MCF 10A (cell line): ENCODE data around the gene PTGIS. TPM values are rescaled to one million over a fixed set of nuclear protein-coding genes. Genes with fewer than 3 reads are reported as not detected.

Experiments used
- BruUV-seq: library from RNA; stranded (reverse); fragments of 400-500 nt; replicated peaks from 2 replicates; lab custom pipeline; 2021; lab: Mats Ljungman, UMichigan
- CTCF ChIA-PET: fragments of 300-600 bp; sonication (Branson Sonifier 250); formaldehyde crosslinking; extraction: SDS; loops from one replicate; lab custom pipeline; 2021; ENCODE audit warnings: antibody characterized with exemption, inconsistent platforms; lab: Yijun Ruan, JAX
- POLR2A ChIA-PET: fragments of 300-600, 350-650 bp; sonication (Branson Sonifier 250); formaldehyde crosslinking; extraction: SDS; loops from one replicate; lab custom pipeline; 2020; ENCODE audit warnings: antibody characterized with exemption, inconsistent platforms; lab: Yijun Ruan, JAX
- DNase-seq: peaks from one replicate; pipeline ENCODE4 v3.0.0-alpha.2; 2018; ENCODE audit not compliant: unreplicated experiment
- H3K27ac Mint-ChIP-seq: one replicate; pipeline ENCODE4 v1.8.0; 2022; ENCODE audit warnings: mild to moderate bottlenecking, low read depth, mixed read lengths; ENCODE audit not compliant: unreplicated experiment
- H3K27me3 Mint-ChIP-seq: one replicate; pipeline ENCODE4 v1.8.0; 2022; ENCODE audit warnings: mixed read lengths; ENCODE audit not compliant: insufficient read depth, unreplicated experiment
- H3K36me3 Mint-ChIP-seq: one replicate; pipeline ENCODE4 v1.8.0; 2022; ENCODE audit warnings: mild to moderate bottlenecking, moderate library complexity, mixed read lengths; ENCODE audit not compliant: insufficient read depth, unreplicated experiment
- H3K4me1 Mint-ChIP-seq: one replicate; pipeline ENCODE4 v1.8.0; 2022; ENCODE audit warnings: mixed read lengths; ENCODE audit not compliant: insufficient read depth, unreplicated experiment
- H3K4me3 Mint-ChIP-seq: one replicate; pipeline ENCODE4 v1.8.0; 2022; ENCODE audit warnings: mild to moderate bottlenecking, moderate library complexity, mixed read lengths; ENCODE audit not compliant: unreplicated experiment
- H3K9me3 Mint-ChIP-seq: one replicate; pipeline ENCODE4 v1.8.0; 2022; ENCODE audit warnings: mixed read lengths; ENCODE audit not compliant: unreplicated experiment
- intact Hi-C: fragments of 100-400 bp; cut with micrococcal nuclease; formaldehyde crosslinking; loops from 2 replicates; pipeline ENCODE4 v1.14.1; 2022
- total RNA-seq: library from RNA; stranded (reverse); gene quantifications from 2 replicates; pipeline ENCODE4 v1.2.3, GENCODE V29; 2022
- TF ChIP-seq, protein P1 (sequence below): fragments of 200-600 bp; IDR thresholded peaks from one replicate; pipeline ENCODE4 v1.8.0; 2022; ENCODE audit warnings: antibody characterized with exemption, mild to moderate bottlenecking; ENCODE audit not compliant: unreplicated experiment

Gene PTGIS
- total RNA-seq, 1 experiment from 2014 or later, result not detected

DNA sequence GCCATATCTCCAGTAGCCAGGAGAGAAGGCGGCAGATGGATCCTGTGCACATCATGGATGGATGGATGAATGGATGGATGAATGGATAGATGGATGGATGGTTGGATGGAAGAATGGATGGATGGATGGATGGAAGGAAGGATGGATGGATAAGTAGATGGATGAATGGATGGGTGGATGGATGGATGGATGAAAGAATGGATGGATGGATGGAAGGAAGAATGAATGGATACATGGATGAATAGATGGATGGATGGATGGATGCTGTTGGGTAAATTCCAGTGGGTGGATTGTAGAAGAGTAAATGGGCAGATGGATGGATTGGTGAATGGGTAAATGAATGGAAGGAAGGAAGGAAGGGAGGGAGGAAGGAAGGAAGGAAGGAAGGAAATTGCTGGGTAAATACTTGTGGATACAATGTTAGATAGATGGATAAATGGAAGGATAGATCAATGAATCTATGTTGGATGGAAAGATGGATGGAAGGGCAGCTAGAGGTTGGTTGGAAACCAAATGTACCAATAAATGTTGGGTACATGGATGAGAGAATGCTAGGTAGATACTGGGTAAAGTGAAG, 19.5 kb downstream of the PTGIS start:
- TF ChIP-seq, protein P1, sequence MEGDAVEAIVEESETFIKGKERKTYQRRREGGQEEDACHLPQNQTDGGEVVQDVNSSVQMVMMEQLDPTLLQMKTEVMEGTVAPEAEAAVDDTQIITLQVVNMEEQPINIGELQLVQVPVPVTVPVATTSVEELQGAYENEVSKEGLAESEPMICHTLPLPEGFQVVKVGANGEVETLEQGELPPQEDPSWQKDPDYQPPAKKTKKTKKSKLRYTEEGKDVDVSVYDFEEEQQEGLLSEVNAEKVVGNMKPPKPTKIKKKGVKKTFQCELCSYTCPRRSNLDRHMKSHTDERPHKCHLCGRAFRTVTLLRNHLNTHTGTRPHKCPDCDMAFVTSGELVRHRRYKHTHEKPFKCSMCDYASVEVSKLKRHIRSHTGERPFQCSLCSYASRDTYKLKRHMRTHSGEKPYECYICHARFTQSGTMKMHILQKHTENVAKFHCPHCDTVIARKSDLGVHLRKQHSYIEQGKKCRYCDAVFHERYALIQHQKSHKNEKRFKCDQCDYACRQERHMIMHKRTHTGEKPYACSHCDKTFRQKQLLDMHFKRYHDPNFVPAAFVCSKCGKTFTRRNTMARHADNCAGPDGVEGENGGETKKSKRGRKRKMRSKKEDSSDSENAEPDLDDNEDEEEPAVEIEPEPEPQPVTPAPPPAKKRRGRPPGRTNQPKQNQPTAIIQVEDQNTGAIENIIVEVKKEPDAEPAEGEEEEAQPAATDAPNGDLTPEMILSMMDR, result no peak
- intact Hi-C loops, result no loop called here
- CTCF ChIA-PET, result interaction anchor here (23.9 kb wide), 1 partner anchor 58 kb away, joined by 411 read pairs; no protein-coding TSS in a partner anchor
- H3K9me3 Mint-ChIP-seq, result peaks cover 6% of the 10 kb centered on the region
- BruUV-seq, result no TSS peak
- H3K4me1 Mint-ChIP-seq, result no peaks in the 10 kb centered on the region
- no peaks in the 10 kb centered on the region for H3K36me3 Mint-ChIP-seq
- H3K27me3 Mint-ChIP-seq, result no peaks in the 10 kb centered on the region
- DNase-seq, result no peak
- H3K4me3 Mint-ChIP-seq, result no peak overlapping the region
- no peak overlapping the region for H3K27ac Mint-ChIP-seq
- POLR2A ChIA-PET, result no interaction called here

DNA sequence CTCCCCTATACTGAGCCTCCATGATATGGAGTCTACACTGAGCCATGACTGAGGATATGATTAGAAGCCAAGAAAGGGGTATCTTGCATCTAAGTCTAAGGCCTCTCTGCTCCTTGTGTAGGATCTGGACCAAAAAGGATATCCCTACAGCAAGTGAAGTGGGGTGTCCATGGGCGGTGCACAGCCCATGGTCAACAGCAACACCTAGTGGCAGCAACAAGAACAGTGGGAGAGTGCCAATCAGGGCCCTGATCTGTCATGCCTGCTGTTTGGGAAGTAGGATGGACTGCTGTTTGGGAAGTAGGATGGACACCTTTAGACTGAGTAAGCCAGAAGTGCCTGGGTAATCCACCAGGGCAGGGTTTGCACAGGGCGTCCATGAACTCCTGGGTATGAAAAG, 22.4 kb downstream of the PTGIS start:
- no TSS peak for BruUV-seq
- no peaks in the 10 kb centered on the region for H3K36me3 Mint-ChIP-seq
- H3K9me3 Mint-ChIP-seq, result peaks cover 6% of the 10 kb centered on the region
- H3K27ac Mint-ChIP-seq, result no peak overlapping the region
- intact Hi-C loops, result no loop called here
- ChIA-PET CTCF (interaction anchor here (0.5 to 23.9 kb wide), 9 partner anchors 12 to 389 kb away, joined by 3 to 411 read pairs (median 3); no protein-coding TSS in a partner anchor), POLR2A (interaction anchor here (1.0 kb wide), 1 partner anchor 304 kb away, joined by 3 read pairs; no protein-coding TSS in a partner anchor)
- no peak for DNase-seq
- no peaks in the 10 kb centered on the region for H3K27me3 Mint-ChIP-seq
- TF ChIP-seq, protein P1, result no peak
- H3K4me1 Mint-ChIP-seq, result no peaks in the 10 kb centered on the region
- no peak overlapping the region for H3K4me3 Mint-ChIP-seq

DNA sequence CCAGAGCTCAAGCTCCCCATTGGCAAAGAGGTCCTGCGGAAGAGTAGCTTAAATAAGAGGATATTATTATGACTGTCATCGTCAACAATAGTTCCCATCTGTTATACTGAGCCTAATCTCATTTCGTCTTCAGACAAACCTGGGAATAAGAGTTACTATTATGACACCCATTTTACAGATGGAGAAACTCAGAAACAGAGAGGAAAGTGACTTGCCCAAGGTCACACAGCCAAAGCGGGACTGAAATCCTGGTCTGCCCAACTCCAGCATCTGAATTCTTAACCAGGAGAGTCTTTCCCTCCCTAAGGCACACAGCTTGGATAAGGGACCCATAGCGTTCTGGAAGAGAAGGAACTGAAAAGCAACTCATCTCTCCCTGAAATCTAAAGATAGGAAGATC, 23.4 kb downstream of the PTGIS start:
- no TSS peak for BruUV-seq
- H3K27me3 Mint-ChIP-seq, result no peaks in the 10 kb centered on the region
- POLR2A ChIA-PET, result interaction anchor here (1.0 kb wide), 1 partner anchor 305 kb away, joined by 3 read pairs; no protein-coding TSS in a partner anchor
- H3K9me3 Mint-ChIP-seq, result peaks cover 6% of the 10 kb centered on the region
- TF ChIP-seq, protein P1, result no peak
- H3K36me3 Mint-ChIP-seq, result no peaks in the 10 kb centered on the region
- intact Hi-C loops, result no loop called here
- CTCF ChIA-PET, result interaction anchor here (0.6 to 23.9 kb wide), 12 partner anchors 11 to 318 kb away, joined by 3 to 411 read pairs (median 4); no protein-coding TSS in a partner anchor
- no peak overlapping the region for H3K4me3 Mint-ChIP-seq
- no peak for DNase-seq
- H3K27ac Mint-ChIP-seq, result no peak overlapping the region
- H3K4me1 Mint-ChIP-seq, result no peaks in the 10 kb centered on the region

DNA sequence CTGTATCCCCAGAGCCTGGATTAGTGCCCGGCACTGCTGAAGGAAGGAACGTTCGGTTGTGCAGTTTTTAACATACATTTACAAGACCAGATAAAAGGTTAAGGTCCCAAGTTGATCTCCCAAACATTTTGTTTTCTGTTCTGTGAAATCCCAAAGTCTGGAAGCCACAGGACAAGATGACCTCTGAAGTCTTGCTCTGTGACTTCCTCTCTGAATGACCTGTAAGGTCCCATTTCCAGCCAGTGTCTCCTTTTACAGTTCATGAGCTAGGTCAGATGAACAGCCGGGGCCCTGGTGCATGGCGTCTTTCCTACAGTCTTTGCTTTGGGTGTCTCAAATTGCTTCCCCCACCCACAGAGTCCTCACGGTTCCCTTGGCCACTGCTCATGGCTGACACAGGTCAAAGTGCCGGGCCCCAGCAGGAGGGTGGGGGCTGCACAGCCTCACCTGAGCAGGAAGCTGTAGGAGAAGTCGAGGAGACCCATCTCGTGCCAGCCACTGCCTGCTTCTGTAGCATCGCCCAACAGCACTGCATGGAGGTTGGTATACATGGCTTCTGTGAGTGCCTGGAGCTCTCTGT, 24.0 kb downstream of the PTGIS start:
- no TSS peak for BruUV-seq
- Mint-ChIP-seq H3K4me3 (no peak overlapping the region), H3K27ac (no peak overlapping the region), H3K4me1 (no peaks in the 10 kb centered on the region), H3K27me3 (no peaks in the 10 kb centered on the region), H3K36me3 (no peaks in the 10 kb centered on the region), H3K9me3 (peaks cover 6% of the 10 kb centered on the region)
- ChIA-PET CTCF (interaction anchor here (0.6 to 23.9 kb wide), 13 partner anchors 9 to 354 kb away, joined by 3 to 411 read pairs (median 4); no protein-coding TSS in a partner anchor), POLR2A (no interaction called here)
- DNase-seq, result no peak
- TF ChIP-seq, protein P1, result no peak
- intact Hi-C loops, result no loop called here
